HG03025 (cell line): ENCODE results near the gene KRT3.
"Not testable (repeated sequence)": the region's sequence is repeated elsewhere in the genome, so short reads cannot be mapped to it uniquely, and the experiment has no call there.

ENCODE experiments used
- ATAC-seq: cut with Tn5 transposase; IDR thresholded peaks from one replicate; pipeline ENCODE4 v1.9.1; 2021; ENCODE audit warnings: mild to moderate bottlenecking, moderate library complexity; ENCODE audit not compliant: unreplicated experiment, low FRiP score

Gene KRT3

GRCh38 chr12:52799505-52800211 lies 3.7 kb upstream of the KRT3 start:
- no peak for ATAC-seq

GRCh38 chr12:52798671-52799504 lies 3.0 kb upstream of the KRT3 start:
- no peak for ATAC-seq

- no peak for ATAC-seq
Observed at GRCh38 chr12:52798003-52798670, 2.2 kb upstream of the KRT3 start.

GRCh38 chr12:52797529-52797894 lies 1.6 kb upstream of the KRT3 start:
- no peak for ATAC-seq

- ATAC-seq, result no peak
Observed at GRCh38 chr12:52796839-52797528, 1.1 kb upstream of the KRT3 start.

GRCh38 chr12:52796429-52796794 lies 495 bp upstream of the KRT3 start:
- no peak for ATAC-seq

GRCh38 chr12:52795332-52795674 lies 614 bp downstream of the KRT3 start:
- ATAC-seq, result not testable (repeated sequence)

- no peak for ATAC-seq
Observed at GRCh38 chr12:52794479-52795331, 1.2 kb downstream of the KRT3 start.

GRCh38 chr12:52792185-52793029 lies 3.5 kb downstream of the KRT3 start:
- no peak for ATAC-seq

GRCh38 chr12:52791271-52792184 lies 4.4 kb downstream of the KRT3 start:
- ATAC-seq, result no peak

- ATAC-seq, result no peak
Observed at GRCh38 chr12:52790427-52791270, 5.3 kb downstream of the KRT3 start.

- ATAC-seq, result no peak
Observed at GRCh38 chr12:52789637-52790426, 6.1 kb downstream of the KRT3 start.

GRCh38 chr12:52788876-52789636 lies 6.9 kb downstream of the KRT3 start:
- ATAC-seq, result no peak

GRCh38 chr12:52788192-52788875 lies 7.6 kb downstream of the KRT3 start:
- ATAC-seq, result no peak
